HEK293 (cell line): ENCODE data around the gene FERMT3.

Source experiments
- KLF1 ChIP-seq: fragments of 450-650 bp; formaldehyde crosslinking; IDR thresholded peaks from 2 replicates; pipeline ENCODE4 v1.5.1; 2016; ENCODE audit warnings: missing biosample characterization, missing genetic modification characterization
- TCF7L2 ChIP-seq: IDR thresholded peaks from 2 replicates; pipeline ENCODE4 v1.6.1; 2011; ENCODE audit warnings: low read depth, mild to moderate bottlenecking, inconsistent platforms, low read length, moderate library complexity, borderline replicate concordance
- YY1 ChIP-seq: fragments of 450-650 bp; formaldehyde crosslinking; IDR thresholded peaks from 2 replicates; pipeline ENCODE4 v1.5.1; 2018; ENCODE audit warnings: missing biosample characterization, missing genetic modification characterization
- ZEB2 ChIP-seq: fragments of 450-650 bp; formaldehyde crosslinking; IDR thresholded peaks from 2 replicates; pipeline ENCODE4 v1.5.1; 2016; ENCODE audit warnings: missing biosample characterization, missing genetic modification characterization
- ZNF138 ChIP-seq: fragments of 450-650 bp; formaldehyde crosslinking; IDR thresholded peaks from 2 replicates; pipeline ENCODE4 v1.5.1; 2016; ENCODE audit warnings: missing biosample characterization, missing genetic modification characterization, borderline replicate concordance
- ZNF146 ChIP-seq: fragments of 450-650 bp; formaldehyde crosslinking; IDR thresholded peaks from 2 replicates; pipeline ENCODE4 v1.5.1; 2016; ENCODE audit warnings: missing biosample characterization, missing genetic modification characterization
- ZNF514 ChIP-seq: fragments of 450-650 bp; formaldehyde crosslinking; IDR thresholded peaks from 2 replicates; pipeline ENCODE4 v1.5.1; 2016; ENCODE audit warnings: missing biosample characterization, missing genetic modification characterization
- ZNF548 ChIP-seq: fragments of 450-650 bp; formaldehyde crosslinking; IDR thresholded peaks from 2 replicates; pipeline ENCODE4 v1.5.1; 2016; ENCODE audit warnings: missing biosample characterization, missing genetic modification characterization
- ZNF76 ChIP-seq: fragments of 450-650 bp; formaldehyde crosslinking; IDR thresholded peaks from 2 replicates; pipeline ENCODE4; 2016; ENCODE audit warnings: low read depth, missing biosample characterization, missing genetic modification characterization, borderline replicate concordance
- ZSCAN5A ChIP-seq: fragments of 450-650 bp; formaldehyde crosslinking; IDR thresholded peaks from 2 replicates; pipeline ENCODE4 v1.5.1; 2016; ENCODE audit warnings: missing biosample characterization, missing genetic modification characterization
- TF ChIP-seq, protein P1 (sequence below): fragments of 450-650 bp; formaldehyde crosslinking; IDR thresholded peaks from 2 replicates; pipeline ENCODE4 v1.5.1; 2016; ENCODE audit warnings: missing biosample characterization, missing genetic modification characterization
- TF ChIP-seq, protein P2 (sequence below): fragments of 450-650 bp; formaldehyde crosslinking; IDR thresholded peaks from 2 replicates; pipeline ENCODE4 v1.5.1; 2016; ENCODE audit warnings: missing biosample characterization, missing genetic modification characterization

DNA sequence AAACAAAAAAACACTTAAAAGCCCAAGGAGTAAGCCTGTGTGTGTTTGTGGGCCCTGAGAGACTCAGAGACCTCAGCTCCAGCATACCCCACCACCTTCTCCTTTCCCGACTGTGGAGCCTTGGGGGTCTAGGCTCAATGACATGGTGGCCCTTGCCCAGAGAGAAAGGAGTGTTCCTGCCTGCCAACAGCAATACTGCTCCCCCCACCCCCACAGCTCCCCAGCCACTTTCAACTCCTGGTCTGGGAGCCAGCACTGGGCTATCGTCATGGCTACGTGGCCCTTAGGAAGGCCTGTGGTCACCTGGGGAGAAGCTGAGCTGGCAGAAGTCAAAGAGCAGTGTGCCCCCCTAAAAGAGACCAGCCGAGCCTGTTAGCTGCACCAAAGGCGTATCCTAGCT is 37.6 kb downstream of the FERMT3 start:
- TF ChIP-seq ZEB2 (tag by site-specific recombination) (no peak), ZNF76 (tag by site-specific recombination) (no peak), KLF1 (tag by site-specific recombination) (no peak), ZSCAN5A (tag by site-specific recombination) (no peak), ZNF146 (tag by site-specific recombination) (no peak), ZNF514 (no peak), TCF7L2 (no peak), YY1 (tag by site-specific recombination) (no peak), ZNF548 (tag by site-specific recombination) (no peak), ZNF138 (no peak)
- TF ChIP-seq, protein P1, sequence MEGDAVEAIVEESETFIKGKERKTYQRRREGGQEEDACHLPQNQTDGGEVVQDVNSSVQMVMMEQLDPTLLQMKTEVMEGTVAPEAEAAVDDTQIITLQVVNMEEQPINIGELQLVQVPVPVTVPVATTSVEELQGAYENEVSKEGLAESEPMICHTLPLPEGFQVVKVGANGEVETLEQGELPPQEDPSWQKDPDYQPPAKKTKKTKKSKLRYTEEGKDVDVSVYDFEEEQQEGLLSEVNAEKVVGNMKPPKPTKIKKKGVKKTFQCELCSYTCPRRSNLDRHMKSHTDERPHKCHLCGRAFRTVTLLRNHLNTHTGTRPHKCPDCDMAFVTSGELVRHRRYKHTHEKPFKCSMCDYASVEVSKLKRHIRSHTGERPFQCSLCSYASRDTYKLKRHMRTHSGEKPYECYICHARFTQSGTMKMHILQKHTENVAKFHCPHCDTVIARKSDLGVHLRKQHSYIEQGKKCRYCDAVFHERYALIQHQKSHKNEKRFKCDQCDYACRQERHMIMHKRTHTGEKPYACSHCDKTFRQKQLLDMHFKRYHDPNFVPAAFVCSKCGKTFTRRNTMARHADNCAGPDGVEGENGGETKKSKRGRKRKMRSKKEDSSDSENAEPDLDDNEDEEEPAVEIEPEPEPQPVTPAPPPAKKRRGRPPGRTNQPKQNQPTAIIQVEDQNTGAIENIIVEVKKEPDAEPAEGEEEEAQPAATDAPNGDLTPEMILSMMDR (tag by site-specific recombination): no peak
- TF ChIP-seq, protein P2, sequence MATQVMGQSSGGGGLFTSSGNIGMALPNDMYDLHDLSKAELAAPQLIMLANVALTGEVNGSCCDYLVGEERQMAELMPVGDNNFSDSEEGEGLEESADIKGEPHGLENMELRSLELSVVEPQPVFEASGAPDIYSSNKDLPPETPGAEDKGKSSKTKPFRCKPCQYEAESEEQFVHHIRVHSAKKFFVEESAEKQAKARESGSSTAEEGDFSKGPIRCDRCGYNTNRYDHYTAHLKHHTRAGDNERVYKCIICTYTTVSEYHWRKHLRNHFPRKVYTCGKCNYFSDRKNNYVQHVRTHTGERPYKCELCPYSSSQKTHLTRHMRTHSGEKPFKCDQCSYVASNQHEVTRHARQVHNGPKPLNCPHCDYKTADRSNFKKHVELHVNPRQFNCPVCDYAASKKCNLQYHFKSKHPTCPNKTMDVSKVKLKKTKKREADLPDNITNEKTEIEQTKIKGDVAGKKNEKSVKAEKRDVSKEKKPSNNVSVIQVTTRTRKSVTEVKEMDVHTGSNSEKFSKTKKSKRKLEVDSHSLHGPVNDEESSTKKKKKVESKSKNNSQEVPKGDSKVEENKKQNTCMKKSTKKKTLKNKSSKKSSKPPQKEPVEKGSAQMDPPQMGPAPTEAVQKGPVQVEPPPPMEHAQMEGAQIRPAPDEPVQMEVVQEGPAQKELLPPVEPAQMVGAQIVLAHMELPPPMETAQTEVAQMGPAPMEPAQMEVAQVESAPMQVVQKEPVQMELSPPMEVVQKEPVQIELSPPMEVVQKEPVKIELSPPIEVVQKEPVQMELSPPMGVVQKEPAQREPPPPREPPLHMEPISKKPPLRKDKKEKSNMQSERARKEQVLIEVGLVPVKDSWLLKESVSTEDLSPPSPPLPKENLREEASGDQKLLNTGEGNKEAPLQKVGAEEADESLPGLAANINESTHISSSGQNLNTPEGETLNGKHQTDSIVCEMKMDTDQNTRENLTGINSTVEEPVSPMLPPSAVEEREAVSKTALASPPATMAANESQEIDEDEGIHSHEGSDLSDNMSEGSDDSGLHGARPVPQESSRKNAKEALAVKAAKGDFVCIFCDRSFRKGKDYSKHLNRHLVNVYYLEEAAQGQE (tag by site-specific recombination): no peak
